Measurements from ENCODE around the gene TNRC6B. TPM values are rescaled to one million over a fixed set of nuclear protein-coding genes. Genes with fewer than 3 reads are reported as not detected.
"Not testable (repeated sequence)": the region's sequence is repeated elsewhere in the genome, so short reads cannot be mapped to it uniquely, and the experiment has no call there.

TNRC6B gene
- total RNA-seq, 1 donor from 2014 or later: 26.7 TPM

DNA sequence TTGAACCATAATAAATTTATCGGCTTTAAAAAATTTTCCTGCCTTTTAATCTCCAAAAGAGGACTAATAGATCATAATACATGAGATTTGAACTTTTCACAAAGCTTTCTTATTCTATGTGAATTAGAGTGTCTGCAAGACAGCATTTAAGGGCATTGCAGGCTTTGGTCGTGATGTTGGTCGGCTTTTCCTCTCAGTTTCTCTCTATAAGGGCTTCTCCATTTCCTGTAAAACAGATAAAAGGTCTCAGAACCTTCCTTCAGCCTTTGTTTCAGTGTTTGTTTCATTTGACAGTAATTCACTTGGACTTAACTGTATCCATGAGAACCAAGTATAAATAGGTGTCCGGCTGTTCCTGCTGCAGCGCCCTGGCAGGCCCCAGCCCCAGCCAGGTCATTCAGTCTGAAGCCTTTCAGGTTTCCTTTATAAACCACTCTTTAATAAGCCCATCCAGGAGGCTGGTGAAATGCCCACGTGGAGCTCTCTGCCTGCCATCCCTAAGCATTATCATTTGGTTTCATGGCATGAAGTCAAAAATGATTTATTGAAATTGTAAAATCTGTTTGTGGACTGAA lies 131.4 kb downstream of the TNRC6B start:
- H3K27me3 ChIP-seq (ENCODE audit: control insufficient read depth, insufficient read depth, low read length): no peaks in the 10 kb centered on the region
- no peak overlapping the region for H3K4me3 ChIP-seq (ENCODE audit: low read depth, low read length)
- H3K36me3 ChIP-seq (ENCODE audit: control insufficient read depth, insufficient read depth, low read length): peaks cover 5% of the 10 kb centered on the region
- TF ChIP-seq, protein P1, sequence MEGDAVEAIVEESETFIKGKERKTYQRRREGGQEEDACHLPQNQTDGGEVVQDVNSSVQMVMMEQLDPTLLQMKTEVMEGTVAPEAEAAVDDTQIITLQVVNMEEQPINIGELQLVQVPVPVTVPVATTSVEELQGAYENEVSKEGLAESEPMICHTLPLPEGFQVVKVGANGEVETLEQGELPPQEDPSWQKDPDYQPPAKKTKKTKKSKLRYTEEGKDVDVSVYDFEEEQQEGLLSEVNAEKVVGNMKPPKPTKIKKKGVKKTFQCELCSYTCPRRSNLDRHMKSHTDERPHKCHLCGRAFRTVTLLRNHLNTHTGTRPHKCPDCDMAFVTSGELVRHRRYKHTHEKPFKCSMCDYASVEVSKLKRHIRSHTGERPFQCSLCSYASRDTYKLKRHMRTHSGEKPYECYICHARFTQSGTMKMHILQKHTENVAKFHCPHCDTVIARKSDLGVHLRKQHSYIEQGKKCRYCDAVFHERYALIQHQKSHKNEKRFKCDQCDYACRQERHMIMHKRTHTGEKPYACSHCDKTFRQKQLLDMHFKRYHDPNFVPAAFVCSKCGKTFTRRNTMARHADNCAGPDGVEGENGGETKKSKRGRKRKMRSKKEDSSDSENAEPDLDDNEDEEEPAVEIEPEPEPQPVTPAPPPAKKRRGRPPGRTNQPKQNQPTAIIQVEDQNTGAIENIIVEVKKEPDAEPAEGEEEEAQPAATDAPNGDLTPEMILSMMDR (IDR thresholded peaks at IDR 0.05; ENCODE audit: insufficient read depth, low read length, poor library complexity, severe bottlenecking): no peak
- DNase-seq (ENCODE audit: low read depth): no peak

DNA sequence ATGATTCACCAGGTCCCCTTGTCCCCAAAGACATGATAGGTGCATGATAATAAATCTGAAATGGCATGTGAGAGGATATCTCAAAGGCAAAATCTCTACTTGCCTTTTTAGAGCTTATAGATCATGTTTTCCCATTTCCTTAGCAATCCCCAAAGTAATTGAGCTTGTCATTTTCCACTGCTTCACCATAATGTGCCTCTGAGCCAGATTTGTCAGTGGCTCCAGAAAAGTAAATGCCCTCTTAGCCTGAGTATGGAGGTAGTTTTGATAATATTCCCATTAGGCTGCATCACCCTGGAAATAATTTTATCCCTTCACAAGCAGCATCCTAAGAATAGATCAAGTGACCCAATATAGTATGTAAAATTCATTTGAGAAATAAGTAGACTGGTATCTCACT lies 131.9 kb downstream of the TNRC6B start:
- no peak overlapping the region for H3K4me3 ChIP-seq (ENCODE audit: low read depth, low read length)
- H3K27me3 ChIP-seq (ENCODE audit: control insufficient read depth, insufficient read depth, low read length): no peaks in the 10 kb centered on the region
- DNase-seq (ENCODE audit: low read depth): no peak
- H3K36me3 ChIP-seq (ENCODE audit: control insufficient read depth, insufficient read depth, low read length): peaks cover 5% of the 10 kb centered on the region
- TF ChIP-seq, protein P1 (IDR thresholded peaks at IDR 0.05; ENCODE audit: insufficient read depth, low read length, poor library complexity, severe bottlenecking): no peak

DNA sequence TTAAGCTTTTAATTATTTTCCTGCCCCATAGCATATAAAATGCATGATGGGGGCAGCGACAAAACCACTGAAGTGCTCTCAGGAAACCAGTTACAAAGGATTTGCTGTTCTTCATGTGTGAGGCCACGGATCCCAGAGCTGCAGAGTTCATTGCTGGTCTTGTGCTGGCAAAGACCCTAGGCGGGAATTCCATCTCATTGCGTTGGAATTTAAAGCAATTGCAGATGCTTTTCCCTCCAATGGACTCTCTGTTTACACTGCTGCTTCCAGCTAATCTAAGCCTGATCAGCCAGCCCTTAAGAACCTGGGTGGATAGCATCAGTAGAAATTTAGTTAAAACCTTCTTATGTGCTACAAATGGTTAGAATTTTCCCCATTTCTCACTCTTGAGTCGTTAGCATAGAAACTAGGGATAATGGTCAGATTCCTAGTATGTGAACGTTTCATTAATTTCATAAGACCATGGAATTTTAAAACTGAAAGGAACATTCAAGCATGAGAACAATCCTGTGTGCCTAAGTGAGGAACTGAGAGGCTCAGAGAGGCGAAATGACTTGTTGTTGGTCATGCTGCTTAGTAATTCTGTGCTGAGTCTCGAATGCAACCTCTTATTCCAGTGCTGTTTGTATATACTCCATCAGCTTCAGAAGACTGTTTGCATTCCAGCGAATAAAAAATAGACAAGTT lies 132.5 kb downstream of the TNRC6B start:
- TF ChIP-seq, protein P1 (IDR thresholded peaks at IDR 0.05; ENCODE audit: insufficient read depth, low read length, poor library complexity, severe bottlenecking): no peak
- Histone ChIP-seq H3K36me3 (ENCODE audit: control insufficient read depth, insufficient read depth, low read length) (peaks cover 5% of the 10 kb centered on the region), H3K27me3 (ENCODE audit: control insufficient read depth, insufficient read depth, low read length) (no peaks in the 10 kb centered on the region), H3K4me3 (ENCODE audit: low read depth, low read length) (no peak overlapping the region)
- DNase-seq (ENCODE audit: low read depth): no peak

DNA sequence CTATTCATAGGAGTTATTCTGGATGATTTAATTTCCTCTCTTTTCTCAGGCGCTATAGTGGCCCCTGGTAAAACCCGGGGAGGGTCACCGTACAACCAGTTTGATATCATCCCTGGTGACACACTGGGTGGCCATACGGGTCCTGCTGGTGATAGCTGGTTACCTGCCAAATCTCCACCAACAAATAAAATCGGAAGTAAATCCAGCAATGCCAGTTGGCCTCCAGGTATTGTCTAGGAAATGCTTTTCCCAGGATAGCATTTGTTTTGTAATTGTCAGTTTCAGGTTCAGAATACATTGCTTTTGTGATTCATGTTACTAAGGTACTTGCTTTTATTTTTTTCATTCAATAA lies 133.0 kb downstream of the TNRC6B start:
- no peak overlapping the region for H3K4me3 ChIP-seq (ENCODE audit: low read depth, low read length)
- TF ChIP-seq, protein P1 (IDR thresholded peaks at IDR 0.05; ENCODE audit: insufficient read depth, low read length, poor library complexity, severe bottlenecking): no peak
- H3K36me3 ChIP-seq (ENCODE audit: control insufficient read depth, insufficient read depth, low read length): peaks cover 5% of the 10 kb centered on the region
- no peak for DNase-seq (ENCODE audit: low read depth)
- H3K27me3 ChIP-seq (ENCODE audit: control insufficient read depth, insufficient read depth, low read length): no peaks in the 10 kb centered on the region

DNA sequence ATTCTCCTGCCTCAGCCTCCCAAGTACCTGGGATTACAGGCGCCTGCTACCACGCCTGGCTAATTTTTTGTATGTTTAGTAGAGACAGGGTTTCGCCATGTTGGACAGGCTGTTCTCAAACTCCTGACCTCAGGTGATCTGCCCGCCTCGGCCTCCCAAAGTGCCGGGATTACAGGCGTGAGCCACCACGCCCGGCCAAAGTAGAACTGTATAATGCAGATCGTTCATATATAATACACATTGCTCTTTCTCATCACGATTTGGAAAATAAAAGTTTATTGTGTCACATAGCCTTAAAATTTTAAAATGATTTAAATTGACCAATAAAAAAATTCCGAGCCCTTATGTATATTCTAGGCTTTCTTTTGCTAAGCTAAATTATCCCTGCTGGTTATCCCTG lies 133.9 kb downstream of the TNRC6B start:
- H3K4me3 ChIP-seq (ENCODE audit: low read depth, low read length); H3K27me3 ChIP-seq (ENCODE audit: control insufficient read depth, insufficient read depth, low read length); DNase-seq (ENCODE audit: low read depth); H3K36me3 ChIP-seq (ENCODE audit: control insufficient read depth, insufficient read depth, low read length): not testable (repeated sequence)

DNA sequence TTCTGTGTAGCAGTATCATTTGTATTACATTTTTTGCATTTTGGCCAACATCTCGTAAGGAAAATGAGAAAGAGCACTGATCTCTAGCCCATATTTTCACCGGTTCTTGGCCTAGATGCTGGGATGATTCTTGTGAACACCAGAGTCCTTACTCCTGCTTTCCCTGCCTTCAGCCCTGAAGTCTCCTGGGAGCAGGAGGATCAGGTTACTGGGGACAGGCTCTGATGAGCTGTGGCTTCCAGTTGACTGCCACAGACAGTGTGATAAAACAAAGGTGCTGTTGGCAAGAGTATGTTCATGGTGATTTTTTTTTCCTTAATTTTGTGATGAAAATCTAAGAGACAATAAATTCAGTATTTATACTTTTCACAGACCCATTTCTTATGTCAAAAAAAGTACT lies 134.3 kb downstream of the TNRC6B start:
- H3K36me3 ChIP-seq (ENCODE audit: control insufficient read depth, insufficient read depth, low read length): peaks cover 5% of the 10 kb centered on the region
- TF ChIP-seq, protein P1 (IDR thresholded peaks at IDR 0.05; ENCODE audit: insufficient read depth, low read length, poor library complexity, severe bottlenecking): no peak
- H3K27me3 ChIP-seq (ENCODE audit: control insufficient read depth, insufficient read depth, low read length): no peaks in the 10 kb centered on the region

More for the DNA sequence above, 134.3 kb downstream of the TNRC6B start:
- H3K4me3 ChIP-seq (ENCODE audit: low read depth, low read length): no peak overlapping the region
- no peak for DNase-seq (ENCODE audit: low read depth)
